Adipose tissue (tissue), 3 donors: Measurements from ENCODE around the gene SF3A2. TPM values are rescaled to one million over a fixed set of nuclear protein-coding genes. Genes with fewer than 3 reads are reported as not detected.
"Not testable (repeated sequence)": the region's sequence is repeated elsewhere in the genome, so short reads cannot be mapped to it uniquely, and the experiment has no call there.

Source experiments
- H3K27ac ChIP-seq: one replicate; pipeline ENCODE4 v1.5.1; 2013; ENCODE audit warnings: low read depth, low read length
- WGBS, 3 donors: extraction: QIAGEN DNeasy Blood & Tissue Kit; methylation state at CpG; one replicate each; pipeline ENCODE4 v1.1.7; 2013; 5-methylcytosine and 5-hydroxymethylcytosine counted together
- polyA plus RNA-seq, 3 donors: library from polyadenylated mRNA; stranded (reverse); fragments of 200-250 nt; gene quantifications; one replicate each; pipeline ENCODE4 v1.2.3, GENCODE V29; 2013
- donor health status: healthy with polysubstance abuse.
- donor health status: Bipolar disorder and iron deficiency.
- donor health status: healthy.

The SF3A2 gene
- polyA plus RNA-seq, 3 donors = 31.2 to 36.4 (median 34.2) TPM

GRCh38 chr19:2278459-2279158 is 42.0 kb downstream of the SF3A2 start:
- H3K27ac ChIP-seq = no peak overlapping the region
- WGBS, 3 donors = 83 to 88% (median 88%) methylated on average over 28 to 33 of the region's 33 CpGs

GRCh38 chr19:2280633-2281264 is 44.1 kb downstream of the SF3A2 start:
- 60 to 80% (median 78%) methylated on average over 25 to 26 of the region's 26 CpGs for WGBS, 3 donors

GRCh38 chr19:2281265-2282061 is 44.8 kb downstream of the SF3A2 start:
- WGBS, 3 donors = 14 to 44% (median 16%) methylated on average over 13 to 16 of the region's 16 CpGs

More at GRCh38 chr19:2280633-2281264, 44.1 kb downstream of the SF3A2 start:
- H3K27ac ChIP-seq = no peak overlapping the region

GRCh38 chr19:2282062-2282861 is 45.6 kb downstream of the SF3A2 start, which contains the start of gene PEAK3:
Gene PEAK3 (minus strand): TSS chr19:2282175. CDS start chr19:2280931, 1,244 bp downstream.
- WGBS, 3 donors = 7 to 31% (median 8%) methylated on average over 41 of the region's 41 CpGs
- no peak within 1 kb of the TSS for H3K27ac ChIP-seq

More at GRCh38 chr19:2281265-2282061, 44.8 kb downstream of the SF3A2 start:
- not testable (repeated sequence) for H3K27ac ChIP-seq

- H3K27ac ChIP-seq = no peak overlapping the region
- WGBS, 3 donors = 69 to 76% (median 74%) methylated on average over 11 of the region's 11 CpGs
Measured at GRCh38 chr19:2282862-2283237, 46.2 kb downstream of the SF3A2 start.

GRCh38 chr19:2283835-2284507 is 47.3 kb downstream of the SF3A2 start:
- WGBS, 3 donors = 95 to 97% (median 96%) methylated on average over 8 of the region's 8 CpGs
- no peak overlapping the region for H3K27ac ChIP-seq

GRCh38 chr19:2286402-2287140 is 49.9 kb downstream of the SF3A2 start:
- 78 to 87% (median 86%) methylated on average over 20 of the region's 20 CpGs for WGBS, 3 donors
- H3K27ac ChIP-seq = no peak overlapping the region

GRCh38 chr19:2287585-2288337 is 51.1 kb downstream of the SF3A2 start:
- H3K27ac ChIP-seq = no peak overlapping the region
- 53 to 83% (median 56%) methylated on average over 13 of the region's 13 CpGs for WGBS, 3 donors

GRCh38 chr19:2288338-2288817 is 51.8 kb downstream of the SF3A2 start:
- WGBS, 3 donors = 76 to 83% (median 82%) methylated on average over 16 to 17 of the region's 17 CpGs
- H3K27ac ChIP-seq = no peak overlapping the region

- H3K27ac ChIP-seq = peak overlapping the region; percentile 26
- 42 to 54% (median 45%) methylated on average over 25 to 28 of the region's 28 CpGs for WGBS, 3 donors
Measured at GRCh38 chr19:2288818-2289713, 52.4 kb downstream of the SF3A2 start.

- no peak overlapping the region for H3K27ac ChIP-seq
- 1% methylated on average over 63 to 72 of the region's 74 CpGs for WGBS, 3 donors
Measured at GRCh38 chr19:2289714-2290435, 53.3 kb downstream of the SF3A2 start.

GRCh38 chr19:2290441-2291184 is 54.0 kb downstream of the SF3A2 start:
- no peak overlapping the region for H3K27ac ChIP-seq
- WGBS, 3 donors = 1 to 3% (median 1%) methylated on average over 68 to 82 of the region's 82 CpGs

- WGBS, 3 donors = 5 to 25% (median 15%) methylated on average over 54 to 67 of the region's 67 CpGs
- H3K27ac ChIP-seq = no peak overlapping the region
Measured at GRCh38 chr19:2291185-2291751, 54.6 kb downstream of the SF3A2 start.
